GM21528 (cell line): ENCODE measurements around the gene CCDC6.

Experiments used
- ATAC-seq: cut with Tn5 transposase; IDR thresholded peaks from one replicate; pipeline ENCODE4 v1.9.1; 2021; ENCODE audit warnings: mild to moderate bottlenecking, moderate library complexity; ENCODE audit not compliant: unreplicated experiment, low FRiP score

The CCDC6 gene

DNA sequence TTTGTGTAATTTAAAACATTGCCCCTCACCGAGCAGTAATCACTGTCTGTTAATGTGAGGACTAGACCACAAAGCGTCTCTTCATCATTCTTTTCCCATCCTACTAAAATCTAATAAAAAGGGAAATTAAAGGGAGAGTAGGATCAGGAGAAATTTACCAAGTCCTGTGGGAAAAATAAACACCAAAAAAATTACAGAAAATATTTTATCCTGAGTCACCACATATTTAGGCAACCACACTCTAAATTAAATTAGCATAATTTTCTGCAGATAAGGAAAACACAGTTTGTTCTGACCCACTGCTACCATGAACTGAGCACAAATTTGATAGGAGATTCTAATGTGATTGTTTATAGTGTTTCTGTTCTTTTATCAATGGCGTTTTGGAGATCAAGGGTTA is 49.3 kb downstream of the CCDC6 start:
- no peak for ATAC-seq

DNA sequence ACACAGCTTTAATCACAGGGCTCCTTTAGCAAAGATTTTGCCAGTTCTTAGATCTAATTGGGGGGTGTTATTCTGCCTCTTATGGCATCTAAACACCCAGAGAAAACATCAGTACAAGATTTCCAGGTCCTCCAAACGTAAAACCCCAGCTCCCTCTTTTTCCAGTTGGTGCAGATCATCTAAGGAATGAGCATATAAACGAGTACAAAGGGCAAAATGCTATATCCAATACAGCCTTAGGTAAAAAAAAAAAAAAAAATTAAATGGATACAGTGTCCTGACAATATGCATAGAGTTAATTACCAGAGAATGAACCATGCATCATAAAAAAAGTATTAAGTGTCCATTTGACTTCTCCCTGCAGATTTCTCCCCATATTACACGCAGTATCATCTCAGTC is 50.3 kb downstream of the CCDC6 start:
- no peak for ATAC-seq

DNA sequence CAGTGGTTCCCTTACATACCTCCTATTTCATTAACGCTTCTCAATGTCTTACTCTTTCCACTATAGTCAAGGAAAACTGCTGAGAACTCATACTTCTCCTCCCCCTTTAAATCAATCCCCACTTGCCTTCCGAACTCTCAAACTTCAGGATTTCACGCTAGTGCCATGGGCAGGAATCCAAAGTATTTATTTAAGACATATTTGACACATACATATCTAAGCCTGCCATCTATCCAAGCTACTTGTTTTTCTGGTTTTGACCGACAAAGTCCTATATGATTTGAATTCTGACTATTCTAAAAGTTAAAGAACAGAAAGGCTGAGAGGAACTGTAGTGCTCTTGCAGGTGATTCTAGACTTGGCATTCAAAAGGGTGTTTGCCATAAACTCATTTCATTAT is 51.8 kb downstream of the CCDC6 start:
- no peak for ATAC-seq

DNA sequence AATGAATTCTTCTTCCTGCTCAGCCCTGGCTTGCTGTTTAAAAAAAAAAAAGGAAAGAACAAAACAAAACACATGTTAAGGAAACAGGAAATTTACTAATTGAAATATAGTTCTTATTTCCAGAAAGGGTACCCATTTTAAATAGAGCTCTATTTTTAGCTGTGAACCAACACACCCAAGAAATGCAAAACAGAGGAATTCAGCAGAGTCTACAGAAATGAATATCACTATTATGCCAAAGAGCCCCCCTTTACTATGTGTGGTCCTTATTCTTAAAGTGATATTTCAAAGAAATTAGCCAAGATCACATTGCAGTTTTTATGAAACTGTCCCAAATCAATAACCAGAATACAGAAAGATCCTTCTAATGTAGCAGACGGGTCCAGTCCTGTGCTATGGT is 53.7 kb downstream of the CCDC6 start:
- ATAC-seq, result no peak

DNA sequence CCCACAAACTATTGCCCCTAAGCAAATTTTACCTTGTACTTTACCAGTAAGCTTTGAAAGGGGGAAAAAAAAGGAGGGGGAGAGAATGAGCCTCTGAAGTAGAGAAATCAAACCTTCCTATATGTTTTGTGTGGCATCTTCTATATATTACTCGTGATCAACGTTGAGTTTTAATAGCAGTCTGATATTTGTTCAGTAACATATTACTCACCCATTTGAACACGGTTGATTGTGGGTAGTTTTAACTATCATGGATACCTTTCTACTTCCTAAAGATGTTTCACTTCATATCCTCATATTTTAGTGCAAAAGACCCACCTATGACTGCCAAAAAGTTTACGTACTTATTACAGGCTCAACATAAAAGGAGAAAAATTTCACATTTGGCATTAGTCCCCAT is 54.5 kb downstream of the CCDC6 start:
- no peak for ATAC-seq

DNA sequence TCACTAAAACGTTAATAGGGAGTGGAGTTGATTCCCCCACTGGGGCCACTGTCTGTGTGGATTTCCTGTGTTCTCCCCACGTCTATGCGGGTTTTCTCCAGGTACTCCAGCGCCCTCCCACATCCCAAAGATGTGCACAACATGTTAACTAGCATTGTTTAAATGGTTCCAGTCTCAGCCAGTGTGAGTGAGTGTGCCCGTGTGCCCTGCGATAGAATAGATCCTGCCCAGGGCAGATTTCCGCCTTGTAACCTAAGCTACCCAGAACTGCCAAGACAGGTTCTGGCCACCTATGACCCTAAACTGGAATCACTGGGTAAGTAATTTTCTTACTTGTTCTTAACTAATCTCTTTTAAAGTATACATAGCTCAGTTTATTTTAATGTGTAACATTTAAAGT is 58.5 kb downstream of the CCDC6 start:
- ATAC-seq, result no peak

DNA sequence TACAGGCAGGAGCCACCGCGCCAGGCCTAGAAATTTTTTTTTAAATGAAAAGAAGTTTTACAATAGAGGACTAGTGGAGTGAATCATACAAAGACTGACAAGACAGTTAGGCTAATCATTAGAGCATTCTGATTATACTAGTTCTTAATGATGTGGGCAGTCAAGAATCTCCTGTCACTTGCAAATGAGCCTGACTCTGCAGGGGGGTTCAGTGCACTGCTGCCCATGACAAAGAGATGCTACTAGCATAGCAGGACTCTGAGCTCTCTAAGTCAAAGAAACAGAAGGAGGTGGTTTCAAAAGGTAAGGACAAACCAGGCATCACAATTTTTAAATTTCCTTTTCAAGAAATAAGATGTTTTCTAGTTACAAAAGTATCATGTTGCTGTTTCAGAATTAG is 59.0 kb downstream of the CCDC6 start:
- no peak for ATAC-seq

DNA sequence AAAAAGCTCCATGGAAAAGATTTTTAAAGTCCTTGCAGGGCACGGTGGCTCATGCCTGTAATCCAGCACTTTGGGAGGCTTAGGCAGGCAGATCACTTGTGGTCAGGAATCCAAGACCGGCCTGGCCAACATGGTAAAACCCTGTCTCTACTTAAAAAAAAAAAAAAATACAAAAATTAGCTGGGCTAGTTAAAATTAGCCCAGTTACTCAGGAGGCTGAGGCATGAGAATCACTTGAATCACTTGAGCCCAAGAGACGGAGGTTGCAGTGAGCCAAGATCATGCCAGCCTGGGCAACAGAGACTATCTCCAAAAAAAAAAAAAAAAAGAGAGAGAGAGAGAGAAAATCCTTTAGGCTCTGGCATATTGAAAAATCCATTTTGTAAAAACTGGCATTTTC is 61.9 kb downstream of the CCDC6 start:
- ATAC-seq, result no peak

DNA sequence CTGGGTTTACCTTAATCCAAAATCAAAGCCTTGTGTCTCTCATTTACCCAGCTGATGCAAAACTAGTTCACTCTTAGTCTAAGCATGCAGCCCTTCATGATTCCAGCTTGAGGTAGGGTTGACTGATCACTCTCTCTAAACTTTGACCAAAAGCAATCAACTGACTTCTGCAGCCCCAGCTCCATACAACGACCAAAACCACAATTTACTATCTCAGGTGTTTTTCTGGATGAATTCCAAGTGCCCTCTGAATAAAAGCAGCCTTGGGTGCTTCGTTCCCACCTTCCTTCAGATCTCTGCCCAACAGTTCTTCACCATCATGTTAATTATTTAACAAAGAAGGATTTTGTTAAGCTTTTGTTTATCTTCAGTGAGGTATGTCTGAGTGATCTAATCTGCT is 62.6 kb downstream of the CCDC6 start:
- ATAC-seq, result no peak

DNA sequence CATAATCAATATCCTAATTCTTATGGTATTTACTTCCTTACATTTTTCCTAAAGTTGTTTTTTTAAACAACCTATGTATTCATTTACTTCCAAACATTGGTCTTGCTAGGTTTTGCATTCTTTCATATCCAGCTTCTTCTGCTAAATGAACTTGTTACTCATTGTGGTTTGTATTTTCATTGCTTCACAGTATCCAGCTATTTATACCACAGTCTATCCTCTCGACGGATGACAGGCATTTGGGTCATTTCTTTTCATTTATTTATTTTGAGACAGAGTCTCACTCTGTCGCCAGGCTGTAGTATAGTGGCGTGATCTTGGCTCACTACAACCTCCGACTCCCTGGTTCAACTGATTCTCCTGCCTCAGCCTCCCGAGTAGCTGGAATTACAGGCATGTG is 66.8 kb downstream of the CCDC6 start:
- ATAC-seq, result no peak

DNA sequence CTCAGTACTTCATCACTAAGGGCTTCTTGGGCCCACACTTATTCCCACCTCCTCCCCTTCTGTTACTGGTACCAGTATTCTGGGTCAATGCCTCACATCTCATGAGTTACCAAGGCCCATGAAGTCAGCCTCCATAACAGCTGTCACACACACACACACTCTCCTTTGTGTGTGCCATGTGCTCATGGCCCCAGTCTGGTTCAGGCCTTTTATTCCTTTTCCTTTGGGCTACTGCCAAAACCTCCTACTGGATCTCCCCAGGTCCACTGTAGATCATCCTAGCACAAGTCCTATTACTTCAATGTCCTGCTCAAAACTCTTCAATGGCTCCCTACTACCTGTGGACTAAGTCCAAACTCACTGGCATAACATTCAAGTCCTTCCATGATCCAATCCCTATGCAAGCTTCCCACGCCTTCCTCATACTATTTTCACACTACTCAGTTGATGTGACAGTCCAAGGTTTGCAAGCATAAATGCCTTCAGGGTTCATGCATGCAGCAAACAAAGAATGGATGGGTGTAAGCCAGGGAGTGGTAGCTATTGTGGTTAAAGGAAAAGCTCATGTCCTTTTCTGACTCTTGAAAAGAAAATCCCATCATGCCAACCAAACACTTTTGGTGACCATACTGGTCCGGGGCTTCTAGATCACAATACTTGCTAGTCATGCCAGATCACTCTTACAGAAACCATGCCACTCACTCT is 68.1 kb downstream of the CCDC6 start:
- no peak for ATAC-seq

DNA sequence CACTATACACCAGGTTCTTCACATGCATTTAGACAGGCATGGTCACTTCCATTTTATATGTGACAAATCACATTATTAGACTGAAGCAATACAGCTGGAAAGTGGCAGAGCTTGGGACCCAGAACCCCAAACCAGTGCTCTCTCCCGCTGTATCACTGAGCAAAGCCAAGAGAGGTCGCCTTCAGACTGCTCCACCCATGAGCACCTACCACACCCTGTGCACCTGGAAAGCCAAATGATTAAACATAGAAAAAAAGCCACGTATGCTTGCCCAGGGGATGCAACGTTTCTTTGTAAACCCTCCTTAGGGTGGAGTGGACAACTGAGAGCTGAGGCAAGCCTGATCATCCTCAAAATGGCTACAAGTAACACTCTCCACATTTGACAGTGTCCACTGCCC is 72.5 kb downstream of the CCDC6 start:
- ATAC-seq, result no peak

DNA sequence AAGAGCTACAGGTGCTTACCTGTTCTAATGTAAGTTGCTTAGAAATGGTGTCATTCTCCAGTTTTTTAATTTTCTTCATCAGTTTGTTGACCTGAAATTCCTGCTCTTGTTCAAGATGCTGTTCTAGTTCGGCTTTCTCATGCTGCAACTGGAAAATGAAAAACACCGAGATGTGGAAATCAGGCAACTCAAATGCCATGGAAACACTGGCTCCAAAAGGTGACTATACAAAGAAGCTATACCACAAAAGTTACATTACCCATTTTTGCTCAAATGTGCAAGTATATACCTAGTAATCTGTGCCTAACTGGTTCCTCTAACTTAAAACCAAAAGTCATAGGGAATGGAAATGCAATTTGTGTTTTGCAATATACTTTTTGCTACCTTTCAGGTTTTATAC is 73.8 kb downstream of the CCDC6 start:
- ATAC-seq, result no peak

DNA sequence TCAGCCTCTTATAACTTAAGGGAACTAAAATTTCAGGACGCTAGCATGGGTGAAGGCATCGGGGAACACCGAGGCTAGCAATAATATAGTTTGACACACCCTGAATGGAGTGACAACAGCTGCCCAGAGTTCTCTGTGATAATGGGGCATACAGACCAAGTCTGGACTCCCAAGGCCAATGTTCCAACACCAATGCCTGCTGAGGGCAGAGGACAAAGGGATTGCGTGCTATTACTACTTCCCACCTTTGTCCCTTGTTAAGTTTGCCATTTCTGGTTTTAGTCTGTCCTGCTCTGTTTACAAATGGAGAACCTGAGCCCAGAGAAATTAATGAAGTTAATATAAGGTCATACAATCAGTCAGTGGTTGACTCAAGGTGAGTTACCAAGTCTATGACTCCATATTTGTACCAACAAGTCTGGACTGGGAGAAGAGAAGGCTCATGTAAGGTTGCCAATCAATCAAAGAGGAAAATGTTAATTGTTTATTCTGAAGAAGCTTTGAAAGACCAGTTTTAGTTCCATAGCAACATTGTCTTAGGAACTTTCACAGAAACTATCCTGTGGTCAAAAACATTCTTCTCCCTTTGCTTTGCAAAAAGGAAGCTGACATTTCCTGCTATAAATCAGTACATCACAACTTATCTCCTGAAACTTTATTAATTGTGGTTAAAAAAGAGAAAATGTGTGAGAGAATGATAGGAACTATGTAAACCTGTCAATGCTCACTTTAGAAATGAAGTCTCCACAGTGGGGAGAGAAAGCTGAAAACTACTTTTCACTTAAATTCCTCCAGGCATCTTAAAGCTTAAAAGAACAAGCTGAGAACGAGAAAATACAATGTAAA is 74.5 kb downstream of the CCDC6 start:
- ATAC-seq, result no peak

DNA sequence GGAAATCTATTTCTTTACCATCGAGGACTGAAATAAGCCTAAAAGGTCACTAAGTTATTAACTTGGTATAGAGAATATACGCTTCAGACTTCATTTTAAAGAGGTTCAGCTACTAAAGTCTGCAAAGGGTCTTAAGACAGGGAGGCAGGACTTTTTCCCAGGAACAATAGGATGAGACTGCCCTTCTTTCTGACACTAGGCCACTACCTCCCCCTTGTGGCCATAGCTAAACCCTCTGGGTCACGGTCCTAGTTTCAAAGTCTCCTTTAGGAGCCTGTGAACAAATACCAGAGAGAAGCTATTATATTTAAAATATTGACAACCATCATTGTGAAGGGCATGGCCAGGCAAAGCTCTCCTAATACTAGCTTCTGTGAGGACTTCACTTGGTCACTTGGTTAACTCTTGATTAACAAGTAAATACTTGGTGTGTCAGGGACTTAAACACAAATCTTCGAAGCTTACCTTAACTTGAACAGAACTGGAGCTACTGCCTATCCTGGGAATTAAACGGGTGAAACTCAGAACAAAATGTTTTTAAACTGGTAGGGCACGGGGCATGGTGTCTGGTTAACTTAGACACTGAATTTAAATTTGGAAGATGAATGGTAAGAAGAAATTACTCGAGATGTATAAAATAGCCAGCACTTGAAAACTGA is 75.6 kb downstream of the CCDC6 start:
- ATAC-seq, result no peak

DNA sequence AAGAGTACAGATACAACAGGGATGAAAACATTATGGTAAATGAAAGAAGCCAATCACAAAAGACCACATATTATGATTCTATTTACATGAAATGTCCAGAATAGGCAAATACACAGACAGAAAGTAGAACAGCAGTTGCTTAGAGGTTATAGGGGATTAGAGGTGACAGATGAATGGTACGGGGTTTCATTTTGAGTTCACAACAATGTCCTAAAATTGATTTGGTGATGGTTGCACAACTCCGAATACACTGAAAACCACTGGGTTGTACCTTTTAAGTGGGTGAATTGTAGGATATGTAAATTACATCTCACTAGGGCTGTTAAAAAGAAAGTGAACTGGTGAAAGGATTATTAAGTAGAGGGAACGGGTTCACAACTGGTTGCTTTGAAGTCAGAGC is 76.8 kb downstream of the CCDC6 start:
- ATAC-seq, result peak; percentile 66

DNA sequence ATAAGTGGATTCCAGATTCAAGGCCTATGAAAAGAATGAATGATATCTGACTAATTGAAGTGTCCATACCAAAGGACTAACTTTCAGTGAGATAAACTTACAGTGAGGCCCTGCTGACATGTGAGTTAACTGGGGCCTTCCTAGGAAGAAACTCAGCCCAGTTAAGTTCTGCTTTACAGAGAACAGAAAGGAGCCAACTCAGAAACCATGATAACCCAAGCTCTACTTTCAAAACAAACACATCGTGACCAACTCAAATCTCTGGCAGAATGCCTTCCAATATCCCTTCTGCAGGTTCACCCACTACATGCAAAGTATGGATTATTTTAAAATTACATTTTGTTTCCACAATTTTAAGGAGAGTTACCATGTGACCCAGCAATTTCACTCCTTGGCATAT is 77.3 kb downstream of the CCDC6 start:
- ATAC-seq, result peak; percentile 48

DNA sequence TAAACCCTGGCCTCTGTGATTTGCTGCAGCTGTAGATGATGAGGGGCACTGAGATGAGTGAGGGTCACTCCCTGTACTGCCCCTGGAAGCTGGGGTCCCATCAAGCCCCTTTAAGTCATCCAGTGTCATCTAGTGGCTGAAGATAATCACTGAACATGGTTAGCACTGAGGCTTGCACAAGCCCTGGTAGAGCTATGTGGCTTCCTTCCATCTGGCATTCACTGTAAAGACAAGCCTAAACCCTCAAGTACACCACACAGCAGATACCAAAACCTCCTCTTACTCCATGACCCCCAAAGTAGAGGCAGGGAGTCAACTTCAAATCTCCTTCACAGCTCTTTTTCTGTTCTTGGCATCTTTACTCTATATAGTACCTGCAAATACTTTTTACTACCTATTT is 80.4 kb downstream of the CCDC6 start:
- ATAC-seq, result no peak

DNA sequence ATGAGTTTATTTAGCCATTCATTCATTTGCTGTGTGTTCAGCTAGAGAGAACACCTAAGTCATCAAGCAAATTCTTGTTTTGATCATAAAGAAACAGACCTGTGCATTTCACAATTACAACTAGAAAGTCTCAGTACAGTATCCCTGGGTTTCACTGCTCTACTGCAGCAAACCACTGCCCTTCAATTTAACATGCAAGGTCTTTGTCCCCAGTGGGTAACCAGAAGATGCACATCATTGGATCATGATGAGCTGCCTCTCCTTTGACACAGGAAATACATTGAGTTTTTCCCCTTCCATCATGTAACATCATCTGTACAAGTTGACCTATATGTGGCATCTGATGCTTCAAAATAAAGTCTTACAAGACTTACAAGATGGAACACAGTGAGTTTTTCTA is 82.6 kb downstream of the CCDC6 start:
- no peak for ATAC-seq

DNA sequence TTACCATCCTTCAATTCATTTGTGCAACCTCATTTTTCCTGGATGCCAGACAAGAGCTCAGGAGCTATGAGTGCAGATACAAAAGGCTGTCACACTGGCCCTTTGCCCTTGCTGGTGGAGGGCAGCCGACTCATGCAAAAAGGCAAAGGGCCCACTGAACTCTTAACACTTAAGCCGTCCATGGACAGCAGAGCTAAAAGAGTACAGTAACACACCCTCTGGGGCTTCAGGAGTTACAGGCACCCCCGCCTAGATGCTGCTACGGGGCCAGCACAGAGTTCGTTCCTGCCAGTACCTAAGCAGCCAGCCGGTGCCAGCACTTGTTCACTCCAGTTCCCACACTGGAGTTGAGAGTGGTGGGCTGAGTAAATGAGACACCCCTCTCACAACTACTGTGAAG is 83.2 kb downstream of the CCDC6 start:
- no peak for ATAC-seq

DNA sequence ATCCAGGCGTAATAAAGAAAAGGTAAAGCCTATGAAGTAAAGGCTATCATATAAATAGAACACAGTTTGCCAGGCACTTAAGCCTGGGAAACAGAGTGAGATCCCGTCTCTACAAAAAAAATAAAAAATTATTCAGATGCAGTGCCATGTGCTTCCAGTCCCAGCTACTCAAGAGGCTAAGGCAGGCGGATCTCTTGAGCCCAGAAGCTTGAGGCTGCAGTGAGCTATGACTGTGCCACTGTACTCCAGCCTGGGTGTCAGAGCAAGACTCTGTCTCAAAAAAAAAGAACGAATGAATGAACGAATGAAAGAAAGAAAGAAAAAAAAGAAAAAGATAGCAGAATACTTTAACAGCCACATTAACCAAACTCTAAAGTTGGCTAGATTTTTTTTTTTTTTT is 85.9 kb downstream of the CCDC6 start:
- ATAC-seq, result no peak

DNA sequence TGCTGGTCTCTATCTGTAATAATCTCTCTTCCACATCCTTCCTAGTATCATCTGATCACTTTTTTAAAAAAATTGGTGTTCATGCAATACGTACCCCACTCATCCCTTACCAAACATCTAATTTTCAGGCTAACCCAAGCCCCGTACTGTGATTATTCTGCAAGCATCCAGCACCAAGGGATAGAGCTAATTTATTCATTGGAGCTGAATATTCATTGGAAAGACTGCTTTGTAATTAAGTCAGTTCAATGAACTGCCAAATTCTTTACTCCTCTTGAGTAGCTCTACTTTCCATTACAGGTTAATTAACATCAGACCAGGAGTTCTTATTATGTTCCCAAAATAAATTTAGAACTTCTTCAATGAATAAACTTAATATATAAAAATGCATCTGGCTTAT is 86.7 kb downstream of the CCDC6 start:
- ATAC-seq, result no peak
